Stomach (tissue), 9 donors: ENCODE measurements around the gene PRDM8. TPM values are rescaled to one million over a fixed set of nuclear protein-coding genes. Genes with fewer than 3 reads are reported as not detected.

Source experiments
- DNase-seq, 2 donors: peaks; one replicate each; pipeline versions ENCODE4 v3.0.0 to v3.0.0-alpha.2; 2013 to 2019
- H3K27ac ChIP-seq, 5 donors: fragments of 200-600 bp in 4 of 5; sonication (generic) in 4 of 5; one replicate each; pipeline ENCODE4 v1.5.1; 2013 to 2019; ENCODE audit warnings: mild to moderate bottlenecking in 1 of 5, moderate library complexity in 1 of 5
- H3K27me3 ChIP-seq, 3 donors: fragments of 200-600 bp; sonication (generic); one replicate each; pipeline ENCODE4 v1.5.1; 2017 to 2019; ENCODE audit warnings: mixed run types in 1 of 3
- H3K36me3 ChIP-seq, 4 donors: fragments of 200-600 bp; sonication (generic); 1 replicate in 3 of 4; 2 replicates in 1 of 4; pipeline ENCODE4 v1.5.1; 2016 to 2019
- H3K4me1 ChIP-seq, 4 donors: fragments of 200-600 bp; sonication (generic); one replicate each; pipeline ENCODE4 v1.5.1; 2016 to 2019
- H3K4me3 ChIP-seq, 4 donors: fragments of 200-600 bp; sonication (generic) in 3 of 4; one replicate each; pipeline ENCODE4 v1.5.1; 2016 to 2019; ENCODE audit warnings: mild to moderate bottlenecking in 1 of 4
- H3K9me3 ChIP-seq, 4 donors: fragments of 200-600 bp; sonication (generic); one replicate each; pipeline ENCODE4 v1.5.1; 2016 to 2019
- CTCF ChIP-seq, 7 experiments: fragments of 450-650 bp in 4 of 7; fragments of 200-600 bp in 3 of 7; sonication (generic) in 3 of 7; IDR thresholded peaks; one replicate each; pipeline ENCODE4 v1.5.1; 2016 to 2019; ENCODE audit warnings: antibody characterized with exemption in 7 of 7, control low read depth in 2 of 7, mild to moderate bottlenecking in 1 of 7
- EP300 ChIP-seq: sonication (generic); formaldehyde crosslinking; IDR thresholded peaks from one replicate; pipeline ENCODE4 v1.6.1; 2017; ENCODE audit warnings: antibody characterized with exemption
- POLR2A ChIP-seq, 4 donors: fragments of 450-650 bp; IDR thresholded peaks; one replicate each; pipeline ENCODE4 v1.6.1; 2016; ENCODE audit warnings: antibody characterized with exemption in 4 of 4, control low read depth in 2 of 4, mild to moderate bottlenecking in 1 of 4, moderate library complexity in 1 of 4
- POLR2AphosphoS5 ChIP-seq, 3 donors: sonication (generic); formaldehyde crosslinking; IDR thresholded peaks; one replicate each; pipeline ENCODE4 v1.6.1; 2016; ENCODE audit warnings: antibody characterized with exemption in 3 of 3
- WGBS, 5 donors: extraction: QIAGEN DNeasy Blood & Tissue Kit in 3 of 5; methylation state at CpG; one replicate each; pipeline versions ENCODE4 v1.1.5 to v1.1.7; 2013 to 2018; 5-methylcytosine and 5-hydroxymethylcytosine counted together
- intact Hi-C: fragments of 100-400 bp; cut with DNase I; formaldehyde crosslinking; loops from one replicate; pipeline ENCODE4 v1.15.1; 2023; ENCODE audit warnings: low total_unique reads
- polyA plus RNA-seq, 3 donors: library from polyadenylated mRNA; stranded (reverse); fragments of 200-250 nt; gene quantifications; one replicate each; pipeline ENCODE4 v1.2.3, GENCODE V29; 2013
- total RNA-seq, 5 donors: library from RNA; depleted of rRNA; stranded (reverse); fragments of >200 nt; gene quantifications; one replicate each; pipeline versions ENCODE4 v1.1.0 to v1.2.3, GENCODE V29; 2014 to 2016
- donor health status: healthy with polysubstance abuse.
- donor health status: Bipolar disorder and iron deficiency.
- donor health status: healthy.

Gene PRDM8
- total and polyA plus RNA-seq, 8 donors: 1.6 to 22.8 (median 2.9) TPM; not detected in 1

GRCh38 chr4:80207664-80208063 is 10.4 kb downstream of the PRDM8 start:
- 71 to 85% (median 78%) methylated on average over 8 to 10 of the region's 10 CpGs for WGBS, 5 donors
- intact Hi-C loops: no loop called here

GRCh38 chr4:80208610-80209339 is 11.5 kb downstream of the PRDM8 start:
- Histone ChIP-seq H3K9me3 (no peaks in the 10 kb centered on the region), H3K4me1 (peaks cover 0 to 12% (median 3%) of the 10 kb centered on the region in 4 donors), H3K27ac (no peak overlapping the region), H3K4me3 (no peak overlapping the region), H3K27me3 (peaks cover 0 to 18% (median 0%) of the 10 kb centered on the region in 3 donors), H3K36me3 (no peaks in the 10 kb centered on the region)
- intact Hi-C loops: no loop called here
- 60 to 75% (median 69%) methylated on average over 4 of the region's 4 CpGs for whole genome bisulfite sequencing, 5 donors
- TF ChIP-seq POLR2AphosphoS5 (IDR thresholded peaks at IDR 0.05) (no peak), CTCF (IDR thresholded peaks at IDR 0.05) (no peak), EP300 (no peak), POLR2A (IDR thresholded peaks at IDR 0.05) (no peak)
- DNase-seq: no peak

More at GRCh38 chr4:80207664-80208063, 10.4 kb downstream of the PRDM8 start:
- TF ChIP-seq EP300 (no peak), CTCF (IDR thresholded peaks at IDR 0.05) (no peak), POLR2AphosphoS5 (IDR thresholded peaks at IDR 0.05) (no peak), POLR2A (IDR thresholded peaks at IDR 0.05) (no peak)
- no peak for DNase-seq
- Histone ChIP-seq H3K27ac (no peak overlapping the region), H3K9me3 (no peaks in the 10 kb centered on the region), H3K27me3 (peaks cover 0 to 28% (median 0%) of the 10 kb centered on the region in 3 donors), H3K4me1 (peaks cover 6 to 15% (median 9%) of the 10 kb centered on the region in 4 donors), H3K36me3 (no peaks in the 10 kb centered on the region), H3K4me3 (no peak overlapping the region)

GRCh38 chr4:80209340-80209701 is 12.0 kb downstream of the PRDM8 start:
- DNase-seq: no peak
- intact Hi-C loops: no loop called here
- no peaks in the 10 kb centered on the region for H3K36me3 ChIP-seq
- no peak overlapping the region for H3K27ac ChIP-seq
- H3K4me1 ChIP-seq: peaks cover 0 to 10% (median 4%) of the 10 kb centered on the region in 4 donors
- TF ChIP-seq POLR2AphosphoS5 (IDR thresholded peaks at IDR 0.05) (no peak), POLR2A (IDR thresholded peaks at IDR 0.05) (no peak), EP300 (no peak), CTCF (IDR thresholded peaks at IDR 0.05) (no peak)
- peaks cover 0 to 18% (median 0%) of the 10 kb centered on the region in 3 donors for H3K27me3 ChIP-seq
- 33 to 62% (median 54%) methylated on average over 2 of the region's 2 CpGs for WGBS, 5 donors
- H3K9me3 ChIP-seq: no peaks in the 10 kb centered on the region
- no peak overlapping the region for H3K4me3 ChIP-seq

- no peaks in the 10 kb centered on the region for H3K36me3 ChIP-seq
- TF ChIP-seq POLR2AphosphoS5 (IDR thresholded peaks at IDR 0.05) (no peak), EP300 (no peak), POLR2A (IDR thresholded peaks at IDR 0.05) (no peak), CTCF (IDR thresholded peaks at IDR 0.05) (no peak)
- 57 to 87% (median 68%) methylated on average over 2 of the region's 2 CpGs for WGBS, 5 donors
- H3K9me3 ChIP-seq: no peaks in the 10 kb centered on the region
- H3K27me3 ChIP-seq: peaks cover 0 to 18% (median 0%) of the 10 kb centered on the region in 3 donors
- intact Hi-C loops: loop anchor here (10.0 kb wide), 1 partner anchor 1266 kb away; no protein-coding TSS in a partner anchor
- no peak overlapping the region for H3K4me3 ChIP-seq
- DNase-seq: no peak
- H3K27ac ChIP-seq: no peak overlapping the region
- H3K4me1 ChIP-seq: peaks cover 0 to 10% (median 4%) of the 10 kb centered on the region in 4 donors
These were observed 13.2 kb downstream of the PRDM8 start for GRCh38 chr4:80210549-80210948.
